ENCODE results near the gene SPG7. TPM values are rescaled to one million over a fixed set of nuclear protein-coding genes. Genes with fewer than 3 reads are reported as not detected.

The SPG7 gene
- total RNA-seq, 1 experiment from 2014 or later: 141 TPM

- H3K27me3 Mint-ChIP-seq (ENCODE audit: low read depth): no peaks in the 10 kb centered on the region; the same call in 1 of the 2 replicates
- no peak for ATAC-seq
- H3K4me1 Mint-ChIP-seq: peaks cover 4% of the 10 kb centered on the region
- POLR2A ChIA-PET: interaction anchor here (0.7 kb wide), 1 partner anchor 175 kb away, joined by 4 read pairs; no protein-coding TSS in a partner anchor
- no peaks in the 10 kb centered on the region for H3K9me3 Mint-ChIP-seq
- CTCF ChIA-PET: no interaction called here
- TF ChIP-seq ATF3 (CRISPR knock-in tag; conservative IDR thresholded peaks at IDR 0.05) (no peak), SOX15 (CRISPR knock-in tag; IDR thresholded peaks at IDR 0.05) (no peak), PRDM15 (CRISPR knock-in tag; IDR thresholded peaks at IDR 0.05) (no peak), ZNF425 (CRISPR knock-in tag; conservative IDR thresholded peaks at IDR 0.05) (no peak), E2F1 (CRISPR knock-in tag; IDR thresholded peaks at IDR 0.05) (no peak), ZMAT4 (CRISPR knock-in tag; IDR thresholded peaks at IDR 0.05) (no peak), ZNF317 (CRISPR knock-in tag; IDR thresholded peaks at IDR 0.05; ENCODE audit: borderline replicate concordance, low read depth) (no peak)
- H3K36me3 Mint-ChIP-seq: peaks cover 36% of the 10 kb centered on the region
- DNase-seq (ENCODE audit: low spot score): no peak
- H3K27ac Mint-ChIP-seq: no peak overlapping the region
- H3K4me3 Mint-ChIP-seq: no peak overlapping the region
Measured at GRCh38 chr16:89555265-89555664, 47.1 kb downstream of the SPG7 start.

GRCh38 chr16:89555780-89556179, 47.6 kb downstream of the SPG7 start:
- Mint-ChIP-seq H3K27ac (no peak overlapping the region; the same call in 1 of the 2 replicates), H3K36me3 (peaks cover 34% of the 10 kb centered on the region), H3K4me3 (no peak overlapping the region), H3K27me3 (ENCODE audit: low read depth) (no peaks in the 10 kb centered on the region; the same call in 1 of the 2 replicates), H3K4me1 (peaks cover 4% of the 10 kb centered on the region), H3K9me3 (no peaks in the 10 kb centered on the region)
- no peak for ATAC-seq
- ChIA-PET CTCF (no interaction called here), POLR2A (no interaction called here)
- no peak for DNase-seq (ENCODE audit: low spot score)
- no peak for TF ChIP-seq ERG (CRISPR knock-in tag; IDR thresholded peaks at IDR 0.05)
- no peak for TF ChIP-seq TEAD1 (CRISPR knock-in tag; IDR thresholded peaks at IDR 0.05)
- no peak for TF ChIP-seq CTCF (IDR thresholded peaks at IDR 0.05)
- TF ChIP-seq NR2C2 (CRISPR knock-in tag; IDR thresholded peaks at IDR 0.05): no peak
- no peak for TF ChIP-seq IRF1 (CRISPR knock-in tag; IDR thresholded peaks at IDR 0.05)
- TF ChIP-seq GRHL2 (CRISPR knock-in tag; IDR thresholded peaks at IDR 0.05; ENCODE audit: insufficient replicate concordance, severe bottlenecking): no peak
- TF ChIP-seq STAT6 (CRISPR knock-in tag; conservative IDR thresholded peaks at IDR 0.05; ENCODE audit: low read depth): no peak
- TF ChIP-seq NR1H2 (CRISPR knock-in tag; IDR thresholded peaks at IDR 0.05): no peak
- no peak for TF ChIP-seq ZNF138 (CRISPR knock-in tag; conservative IDR thresholded peaks at IDR 0.05)
- TF ChIP-seq E2F5 (CRISPR knock-in tag; IDR thresholded peaks at IDR 0.05): no peak

All from WTC11 (cell line).